ENCODE data around the gene OR9A2.

The OR9A2 gene

DNA sequence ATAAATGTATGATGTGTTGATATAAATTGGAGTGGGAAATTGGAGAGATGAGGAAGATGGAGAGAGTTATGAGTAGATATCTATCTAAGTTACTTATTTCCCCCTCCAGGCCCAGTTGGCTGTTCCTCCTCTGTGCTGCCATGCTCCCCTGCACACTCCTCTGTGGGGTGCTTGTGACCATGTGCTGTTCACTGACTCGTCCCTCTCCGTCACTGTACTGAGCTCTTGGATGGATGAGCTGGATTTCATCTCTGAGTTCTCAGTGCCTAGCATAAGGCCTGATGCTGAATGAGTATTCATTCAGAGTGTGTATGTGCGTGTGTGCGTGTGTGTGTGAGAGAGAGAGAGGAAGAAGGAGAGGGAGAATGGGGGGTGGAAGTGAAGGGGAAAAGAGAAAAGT is 14.5 kb downstream of the OR9A2 start:
- no peaks in the 10 kb centered on the region for H3K9me2 ChIP-seq (replicated peaks; ENCODE audit: insufficient read depth, low read length)
- no peak overlapping the region for H3K4me2 ChIP-seq (ENCODE audit: low read depth, low read length)

DNA sequence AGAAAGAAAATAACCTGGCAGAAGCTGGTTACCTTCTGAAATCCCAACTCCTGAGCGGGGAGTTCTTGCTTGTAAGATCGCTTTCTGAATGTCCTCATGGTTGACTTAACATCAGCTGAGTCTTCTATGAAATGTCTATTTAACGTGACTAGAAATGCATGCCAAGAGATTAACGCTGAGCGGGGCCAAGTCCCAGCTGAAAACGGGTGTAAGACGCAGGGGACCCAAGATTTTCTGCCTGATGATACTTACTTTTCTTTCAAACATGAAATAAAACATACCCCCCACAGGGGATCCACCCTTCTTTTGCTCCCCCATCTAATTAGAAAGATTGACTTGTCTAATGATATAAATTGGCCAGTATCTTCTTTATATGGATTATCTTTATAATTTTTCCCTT is 14.9 kb downstream of the OR9A2 start:
- DNase-seq = no peak
- Histone ChIP-seq H3K27me3 (replicated peaks; ENCODE audit: insufficient read depth, low read length) (no peaks in the 10 kb centered on the region), H3K9me2 (replicated peaks; ENCODE audit: insufficient read depth, low read length) (no peaks in the 10 kb centered on the region), H3K4me2 (ENCODE audit: low read depth, low read length) (no peak overlapping the region), H4K20me1 (ENCODE audit: insufficient read depth, low read length) (no peaks in the 10 kb centered on the region), H3K36me3 (replicated peaks; ENCODE audit: insufficient read depth, low read length) (no peaks in the 10 kb centered on the region), H3F3A (ENCODE audit: insufficient read depth, low read length) (no peaks in the 10 kb centered on the region), H3K9me3 (replicated peaks; ENCODE audit: insufficient read depth, low read length) (no peaks in the 10 kb centered on the region), H3K9ac (ENCODE audit: low read length) (no peak overlapping the region), H3K4me1 (ENCODE audit: low read length) (peaks cover 12% of the 10 kb centered on the region), H3K79me2 (ENCODE audit: low read length) (no peaks in the 10 kb centered on the region), H2AFZ (ENCODE audit: low read length) (no peak overlapping the region), H3K27ac (ENCODE audit: low read length) (no peak overlapping the region), H3K4me3 (ENCODE audit: low read length) (no peak overlapping the region)
- TF ChIP-seq, protein P1, sequence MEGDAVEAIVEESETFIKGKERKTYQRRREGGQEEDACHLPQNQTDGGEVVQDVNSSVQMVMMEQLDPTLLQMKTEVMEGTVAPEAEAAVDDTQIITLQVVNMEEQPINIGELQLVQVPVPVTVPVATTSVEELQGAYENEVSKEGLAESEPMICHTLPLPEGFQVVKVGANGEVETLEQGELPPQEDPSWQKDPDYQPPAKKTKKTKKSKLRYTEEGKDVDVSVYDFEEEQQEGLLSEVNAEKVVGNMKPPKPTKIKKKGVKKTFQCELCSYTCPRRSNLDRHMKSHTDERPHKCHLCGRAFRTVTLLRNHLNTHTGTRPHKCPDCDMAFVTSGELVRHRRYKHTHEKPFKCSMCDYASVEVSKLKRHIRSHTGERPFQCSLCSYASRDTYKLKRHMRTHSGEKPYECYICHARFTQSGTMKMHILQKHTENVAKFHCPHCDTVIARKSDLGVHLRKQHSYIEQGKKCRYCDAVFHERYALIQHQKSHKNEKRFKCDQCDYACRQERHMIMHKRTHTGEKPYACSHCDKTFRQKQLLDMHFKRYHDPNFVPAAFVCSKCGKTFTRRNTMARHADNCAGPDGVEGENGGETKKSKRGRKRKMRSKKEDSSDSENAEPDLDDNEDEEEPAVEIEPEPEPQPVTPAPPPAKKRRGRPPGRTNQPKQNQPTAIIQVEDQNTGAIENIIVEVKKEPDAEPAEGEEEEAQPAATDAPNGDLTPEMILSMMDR (IDR thresholded peaks at IDR 0.05; ENCODE audit: low read length) = no peak
- TF ChIP-seq EZH2phosphoT487 (IDR thresholded peaks at IDR 0.05; ENCODE audit: low read length) = no peak
- no peak for TF ChIP-seq EZH2 (optimal IDR thresholded peaks at IDR 0.05; ENCODE audit: low read depth, low read length)

More for the DNA sequence above, 14.5 kb downstream of the OR9A2 start:
- no peaks in the 10 kb centered on the region for H4K20me1 ChIP-seq (ENCODE audit: insufficient read depth, low read length)
- no peaks in the 10 kb centered on the region for H3K36me3 ChIP-seq (replicated peaks; ENCODE audit: insufficient read depth, low read length)
- no peak for DNase-seq
- no peak overlapping the region for H2AFZ ChIP-seq (ENCODE audit: low read length)
- no peaks in the 10 kb centered on the region for H3K27me3 ChIP-seq (replicated peaks; ENCODE audit: insufficient read depth, low read length)
- H3K9ac ChIP-seq (ENCODE audit: low read length) = no peak overlapping the region
- TF ChIP-seq, protein P1 (IDR thresholded peaks at IDR 0.05; ENCODE audit: low read length) = no peak
- TF ChIP-seq EZH2phosphoT487 (IDR thresholded peaks at IDR 0.05; ENCODE audit: low read length) (no peak), EZH2 (optimal IDR thresholded peaks at IDR 0.05; ENCODE audit: low read depth, low read length) (no peak)
- no peaks in the 10 kb centered on the region for H3F3A ChIP-seq (ENCODE audit: insufficient read depth, low read length)
- no peaks in the 10 kb centered on the region for H3K9me3 ChIP-seq (replicated peaks; ENCODE audit: insufficient read depth, low read length)
- no peaks in the 10 kb centered on the region for H3K79me2 ChIP-seq (ENCODE audit: low read length)
- no peak overlapping the region for H3K4me3 ChIP-seq (ENCODE audit: low read length)
- H3K27ac ChIP-seq (ENCODE audit: low read length) = no peak overlapping the region
- peaks cover 12% of the 10 kb centered on the region for H3K4me1 ChIP-seq (ENCODE audit: low read length)

DNA sequence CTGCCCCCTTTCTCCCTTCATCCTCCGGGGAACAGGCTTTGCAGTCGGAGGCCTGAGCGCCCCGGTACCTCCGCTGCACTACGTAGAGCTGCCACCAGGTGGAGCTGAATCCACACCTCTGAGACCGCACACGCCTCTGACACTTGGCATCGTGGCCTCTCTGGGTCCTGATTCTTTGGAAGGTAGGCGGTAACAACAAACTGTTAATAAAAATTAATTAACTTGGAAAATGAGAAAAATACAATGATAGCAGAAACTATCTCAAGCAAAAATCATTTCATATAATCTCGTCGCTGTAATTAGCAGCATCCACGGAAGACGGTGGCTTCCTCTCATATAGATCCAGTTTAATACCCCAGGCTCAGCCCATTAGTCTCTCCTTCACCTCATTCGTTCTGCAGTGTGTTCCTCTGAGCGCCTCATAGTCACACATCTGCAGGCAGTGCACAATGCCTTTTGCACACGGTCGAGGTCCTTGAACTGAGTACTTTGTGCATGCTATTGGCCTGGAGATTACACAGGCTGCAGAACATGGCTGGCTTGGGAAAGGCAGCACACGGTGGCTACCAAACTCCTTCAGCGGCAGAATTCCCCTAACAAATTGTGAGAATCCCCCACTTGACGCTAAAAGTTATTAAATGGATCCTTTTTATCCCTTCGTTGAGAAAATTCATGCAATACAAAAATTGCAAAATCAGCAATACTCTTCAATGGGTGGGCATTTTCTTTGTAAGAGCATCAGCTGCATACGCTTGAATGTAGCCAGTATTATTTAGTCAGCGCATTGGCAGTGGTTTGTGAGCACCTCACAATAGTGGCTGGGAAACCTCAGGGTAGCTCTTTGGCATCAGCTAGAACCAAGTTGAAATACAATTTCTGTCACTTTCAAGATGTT is 18.7 kb downstream of the OR9A2 start:
- Histone ChIP-seq H3K4me1 (ENCODE audit: low read length) (peaks cover under 1% of the 10 kb centered on the region), H4K20me1 (ENCODE audit: insufficient read depth, low read length) (no peaks in the 10 kb centered on the region), H3K9ac (ENCODE audit: low read length) (no peak overlapping the region), H2AFZ (ENCODE audit: low read length) (no peak overlapping the region), H3K36me3 (replicated peaks; ENCODE audit: insufficient read depth, low read length) (no peaks in the 10 kb centered on the region), H3K27ac (ENCODE audit: low read length) (no peak overlapping the region), H3K79me2 (ENCODE audit: low read length) (no peaks in the 10 kb centered on the region), H3K9me2 (replicated peaks; ENCODE audit: insufficient read depth, low read length) (no peaks in the 10 kb centered on the region), H3K27me3 (replicated peaks; ENCODE audit: insufficient read depth, low read length) (no peaks in the 10 kb centered on the region), H3K9me3 (replicated peaks; ENCODE audit: insufficient read depth, low read length) (no peaks in the 10 kb centered on the region), H3K4me3 (ENCODE audit: low read length) (no peak overlapping the region), H3K4me2 (ENCODE audit: low read depth, low read length) (no peak overlapping the region), H3F3A (ENCODE audit: insufficient read depth, low read length) (no peaks in the 10 kb centered on the region)
- TF ChIP-seq, protein P1 (IDR thresholded peaks at IDR 0.05; ENCODE audit: low read length) = peak; percentile 99
- TF ChIP-seq EZH2 (optimal IDR thresholded peaks at IDR 0.05; ENCODE audit: low read depth, low read length) = no peak
- peak; percentile 87 for DNase-seq
